GM23338 (cell line): Measurements from ENCODE around the gene OR5AU1. TPM values are rescaled to one million over a fixed set of nuclear protein-coding genes. Genes with fewer than 3 reads are reported as not detected.

Experiments used
- ATAC-seq: fragments of 200-7000 bp; cut with Tn5 transposase; 3 replicates; pipeline ENCODE4 v1.9.1; 2020
- DNase-seq: peaks from one replicate; pipeline ENCODE4 v3.0.0-alpha.2; 2015; ENCODE audit warnings: low spot score
- H2AFZ ChIP-seq: fragments of 200-600 bp; sonication (generic); 2 replicates; pipeline ENCODE4 v1.8.0; 2016; ENCODE audit warnings: antibody characterized with exemption, mild to moderate bottlenecking, moderate library complexity
- H3F3A ChIP-seq: fragments of 200-600 bp; sonication (generic); replicated peaks from 2 replicates; pipeline ENCODE4 v1.8.0; 2017; ENCODE audit warnings: antibody characterized with exemption, mixed run types, low read depth
- H3K27ac ChIP-seq: fragments of 200-600 bp; sonication (generic); 2 replicates; pipeline ENCODE4 v1.6.1; 2016; ENCODE audit warnings: low read depth
- H3K27me3 ChIP-seq: fragments of 200-600 bp; sonication (generic); 2 replicates; pipeline ENCODE4 v1.8.0; 2016; ENCODE audit warnings: mild to moderate bottlenecking, mixed run types, moderate library complexity; ENCODE audit not compliant: insufficient read depth
- H3K36me3 ChIP-seq: fragments of 200-600 bp; sonication (generic); 2 replicates; pipeline ENCODE4 v1.8.0; 2016; ENCODE audit warnings: mild to moderate bottlenecking; ENCODE audit not compliant: insufficient read depth
- H3K4me1 ChIP-seq: fragments of 200-600 bp; sonication (generic); 2 replicates; pipeline ENCODE4 v1.8.0; 2016; ENCODE audit warnings: mild to moderate bottlenecking, moderate library complexity; ENCODE audit not compliant: insufficient read depth
- H3K4me2 ChIP-seq: fragments of 200-600 bp; sonication (generic); 2 replicates; pipeline ENCODE4 v1.7.1; 2017; ENCODE audit warnings: mixed run types
- H3K4me3 ChIP-seq: fragments of 200-600 bp; sonication (generic); 2 replicates; pipeline ENCODE4 v1.6.1; 2016; ENCODE audit warnings: mixed run types
- H3K79me2 ChIP-seq: fragments of 200-600 bp; sonication (generic); replicated peaks from 2 replicates; pipeline ENCODE4 v1.8.0; 2017; ENCODE audit warnings: mild to moderate bottlenecking; ENCODE audit not compliant: insufficient read depth
- H3K9me2 ChIP-seq: fragments of 200-600 bp; sonication (generic); 2 replicates; pipeline ENCODE4 v1.8.0; 2017; ENCODE audit not compliant: insufficient read depth
- H4K20me1 ChIP-seq: fragments of 200-600 bp; sonication (generic); replicated peaks from 2 replicates; pipeline ENCODE4 v1.8.0; 2017; ENCODE audit warnings: mild to moderate bottlenecking; ENCODE audit not compliant: insufficient read depth
- H3K27ac Mint-ChIP-seq: 2 replicates; pipeline ENCODE4 v1.8.0; 2020; ENCODE audit warnings: inconsistent platforms, mild to moderate bottlenecking, moderate library complexity, mixed read lengths
- H3K27me3 Mint-ChIP-seq: 3 replicates; pipeline ENCODE4 v1.8.0; 2022; ENCODE audit warnings: low read depth, mild to moderate bottlenecking, moderate library complexity, mixed read lengths, inconsistent platforms; ENCODE audit not compliant: insufficient read depth, poor library complexity
- H3K36me3 Mint-ChIP-seq: 3 replicates; pipeline ENCODE4 v1.8.0; 2021; ENCODE audit warnings: low read depth, mild to moderate bottlenecking, inconsistent platforms, moderate library complexity, mixed read lengths
- H3K4me1 Mint-ChIP-seq: 3 replicates; pipeline ENCODE4 v1.8.0; 2020; ENCODE audit warnings: mild to moderate bottlenecking, inconsistent platforms, mixed read lengths
- H3K4me3 Mint-ChIP-seq: 3 replicates; pipeline ENCODE4 v1.8.0; 2021; ENCODE audit warnings: moderate library complexity, mild to moderate bottlenecking, inconsistent platforms, mixed read lengths
- H3K9me3 Mint-ChIP-seq: 3 replicates; pipeline ENCODE4 v1.8.0; 2020; ENCODE audit warnings: moderate library complexity, mild to moderate bottlenecking, inconsistent platforms, mixed read lengths
- CREB1 ChIP-seq: fragments of 250-450 bp; sonication (Bioruptor Pico); IDR thresholded peaks from 2 replicates; pipeline ENCODE4 v1.5.0; 2020; ENCODE audit warnings: low read depth, mild to moderate bottlenecking, moderate library complexity
- CTCF ChIP-seq, 2 experiments: fragments of 200-600 bp in 1 of 2; sonication (generic) in 1 of 2; conservative IDR thresholded peaks; 2 replicates each; pipeline versions ENCODE4 v1.5.1 to v1.6.1; 2016 to 2017; ENCODE audit warnings: antibody characterized with exemption in 2 of 2, low read depth in 2 of 2, mild to moderate bottlenecking in 2 of 2, moderate library complexity in 1 of 2
- ETS1 ChIP-seq: IDR thresholded peaks from 2 replicates; pipeline ENCODE4 v1.6.1; 2016; ENCODE audit warnings: antibody characterized with exemption
- EZH2 ChIP-seq: fragments of 200-600 bp; sonication (generic); IDR thresholded peaks from one replicate; pipeline ENCODE4 v1.8.0; 2017; ENCODE audit warnings: antibody characterized with exemption, mild to moderate bottlenecking, low read depth; ENCODE audit not compliant: unreplicated experiment
- EZH2phosphoT487 ChIP-seq: fragments of 200-600 bp; sonication (generic); IDR thresholded peaks from one replicate; pipeline ENCODE4 v1.8.1; 2018; ENCODE audit warnings: antibody characterized with exemption; ENCODE audit not compliant: unreplicated experiment
- JUNB ChIP-seq: IDR thresholded peaks from one replicate; pipeline ENCODE4 v1.6.1; 2016; ENCODE audit warnings: antibody characterized with exemption; ENCODE audit not compliant: unreplicated experiment
- NANOG ChIP-seq: IDR thresholded peaks from 2 replicates; pipeline ENCODE4 v1.6.1; 2016; ENCODE audit warnings: antibody characterized with exemption, borderline replicate concordance
- POLR2AphosphoS5 ChIP-seq: IDR thresholded peaks from 2 replicates; pipeline ENCODE4 v1.6.1; 2016; ENCODE audit warnings: antibody characterized with exemption, low read depth
- REST ChIP-seq: IDR thresholded peaks from one replicate; pipeline ENCODE4 v1.6.1; 2018; ENCODE audit warnings: antibody characterized with exemption; ENCODE audit not compliant: unreplicated experiment
- STAT1 ChIP-seq: IDR thresholded peaks from one replicate; pipeline ENCODE4 v1.6.1; 2016; ENCODE audit warnings: antibody characterized with exemption; ENCODE audit not compliant: unreplicated experiment
- ZNF114 ChIP-seq: fragments of 250-450 bp; sonication (Bioruptor Pico); IDR thresholded peaks from 2 replicates; pipeline ENCODE4 v1.5.0; 2020; ENCODE audit warnings: mild to moderate bottlenecking, moderate library complexity
- ZNF331 ChIP-seq: fragments of 250-450 bp; sonication (Bioruptor Pico); IDR thresholded peaks from 2 replicates; pipeline ENCODE4 v1.5.0; 2020; ENCODE audit warnings: low read depth, mild to moderate bottlenecking, moderate library complexity
- ZNF462 ChIP-seq: fragments of 250-450 bp; sonication (Bioruptor Pico); IDR thresholded peaks from 2 replicates; pipeline ENCODE4 v1.5.0; 2020; ENCODE audit warnings: mild to moderate bottlenecking, moderate library complexity
- polyA plus RNA-seq: library from polyadenylated mRNA; unstranded; fragments of >200 nt; fragmentation: Nextera tagmentation; extraction: Ambion mirVana; gene quantifications from 2 replicates; pipeline ENCODE4 v1.2.1, GENCODE V29; 2016
- total RNA-seq: library from RNA; depleted of rRNA; stranded (reverse); fragments of >200 nt; shearing (Covaris generic); gene quantifications from 2 replicates; pipeline ENCODE4 v1.2.3, GENCODE V29; 2014

Gene OR5AU1
- total and polyA plus RNA-seq, 2 experiments from 2014 or later, result not detected

GRCh38 chr14:21112255-21112654 is 43.6 kb downstream of the OR5AU1 start:
- Histone ChIP-seq H3K27ac (no peak overlapping the region), H3K4me3 (no peak overlapping the region), H2AFZ (peak overlapping the region; percentile 18; the same call in 1 of the 2 replicates), H3K4me2 (no peak overlapping the region), H3K36me3 (no peaks in the 10 kb centered on the region), H3K9me2 (0 out of 2 replicates have a peak, but pooled peaks cover 3% of the 10 kb centered on the region), H3F3A (no peaks in the 10 kb centered on the region), H3K79me2 (no peaks in the 10 kb centered on the region), H4K20me1 (no peaks in the 10 kb centered on the region), H3K4me1 (peaks cover 9% of the 10 kb centered on the region), H3K27me3 (no peaks in the 10 kb centered on the region)
- DNase-seq (no peak), ATAC-seq (no peak)
- Mint-ChIP-seq H3K27ac (no peak overlapping the region), H3K36me3 (no peaks in the 10 kb centered on the region), H3K27me3 (peaks cover 2% of the 10 kb centered on the region), H3K4me3 (no peak overlapping the region), H3K9me3 (no peaks in the 10 kb centered on the region), H3K4me1 (peaks cover 25% of the 10 kb centered on the region)
- TF ChIP-seq EZH2 (no peak), NANOG (no peak), REST (no peak), CTCF (conservative IDR thresholded peaks at IDR 0.05; ENCODE audit: low read depth in 2 of 2) (no peak), STAT1 (no peak), EZH2phosphoT487 (no peak), ETS1 (no peak), ZNF114 (CRISPR knock-in tag) (no peak), ZNF462 (no peak), CREB1 (CRISPR knock-in tag) (no peak), POLR2AphosphoS5 (no peak), JUNB (no peak), ZNF331 (CRISPR knock-in tag) (no peak)
